A673 (cell line): ENCODE results near the gene GALNT18.

Source experiments
- CTCF ChIP-seq: fragments of 300-800, 200-600 bp; sonication (generic); conservative IDR thresholded peaks from 2 replicates; pipeline ENCODE4 v1.5.1; 2017; ENCODE audit warnings: low read depth, mild to moderate bottlenecking, antibody characterized with exemption, low read length, moderate library complexity, mixed read lengths
- EZH2 ChIP-seq: fragments of 200-600 bp; sonication (generic); IDR thresholded peaks from 2 replicates; pipeline ENCODE4 v1.6.1; 2017; ENCODE audit warnings: borderline replicate concordance, low read depth, mild to moderate bottlenecking, mixed read lengths, antibody characterized with exemption, low read length; ENCODE audit not compliant: poor library complexity, severe bottlenecking

- no peak for TF ChIP-seq CTCF
- TF ChIP-seq EZH2, result no peak
These were observed 301.0 kb downstream of the GALNT18 start for GRCh38 chr11:11320825-11321224.
